Prostate gland (tissue), 2 donors: Measurements from ENCODE around the gene RNF169.

Experiments used
- POLR2A ChIP-seq: fragments of 450-650 bp; IDR thresholded peaks from one replicate; pipeline ENCODE4 v1.6.1; 2016; ENCODE audit warnings: antibody characterized with exemption, mild to moderate bottlenecking
- TF ChIP-seq, protein P1 (sequence below), 4 experiments: fragments of 200-600 bp in 2 of 4; fragments of 450-650 bp in 2 of 4; sonication (generic) in 2 of 4; IDR thresholded peaks; 1 replicate in 3 of 4; 2 replicates in 1 of 4; pipeline ENCODE4 v1.5.1; 2016 to 2019; ENCODE audit warnings: antibody characterized with exemption in 4 of 4, mild to moderate bottlenecking in 2 of 4, moderate library complexity in 2 of 4

DNA sequence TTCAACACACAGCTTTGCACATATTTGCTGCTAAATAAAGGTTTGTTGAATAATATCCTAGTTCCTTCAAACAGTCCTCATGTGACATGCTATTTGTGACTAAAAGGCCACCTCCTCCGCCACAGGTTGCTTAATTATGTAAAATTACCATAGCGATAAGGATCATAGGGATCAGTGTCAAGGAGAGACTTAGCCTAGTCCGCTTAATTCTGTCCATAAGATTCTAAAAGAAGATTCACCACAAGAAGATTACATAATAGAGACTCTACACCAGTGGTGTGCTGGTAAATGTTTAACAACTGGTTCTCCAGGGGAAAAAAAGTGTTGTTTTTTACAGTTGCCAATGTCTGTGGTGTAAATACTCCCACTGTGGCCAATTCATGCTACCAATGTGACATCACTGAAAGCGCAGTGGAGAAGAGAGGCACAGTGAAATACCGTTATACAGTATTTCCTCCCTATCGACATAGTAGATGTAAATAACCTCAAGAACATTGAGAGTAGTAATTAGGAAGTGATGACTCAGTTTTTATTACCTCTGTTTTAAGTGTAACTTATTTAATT is 13.2 kb upstream of the RNF169 start:
- TF ChIP-seq, protein P1, sequence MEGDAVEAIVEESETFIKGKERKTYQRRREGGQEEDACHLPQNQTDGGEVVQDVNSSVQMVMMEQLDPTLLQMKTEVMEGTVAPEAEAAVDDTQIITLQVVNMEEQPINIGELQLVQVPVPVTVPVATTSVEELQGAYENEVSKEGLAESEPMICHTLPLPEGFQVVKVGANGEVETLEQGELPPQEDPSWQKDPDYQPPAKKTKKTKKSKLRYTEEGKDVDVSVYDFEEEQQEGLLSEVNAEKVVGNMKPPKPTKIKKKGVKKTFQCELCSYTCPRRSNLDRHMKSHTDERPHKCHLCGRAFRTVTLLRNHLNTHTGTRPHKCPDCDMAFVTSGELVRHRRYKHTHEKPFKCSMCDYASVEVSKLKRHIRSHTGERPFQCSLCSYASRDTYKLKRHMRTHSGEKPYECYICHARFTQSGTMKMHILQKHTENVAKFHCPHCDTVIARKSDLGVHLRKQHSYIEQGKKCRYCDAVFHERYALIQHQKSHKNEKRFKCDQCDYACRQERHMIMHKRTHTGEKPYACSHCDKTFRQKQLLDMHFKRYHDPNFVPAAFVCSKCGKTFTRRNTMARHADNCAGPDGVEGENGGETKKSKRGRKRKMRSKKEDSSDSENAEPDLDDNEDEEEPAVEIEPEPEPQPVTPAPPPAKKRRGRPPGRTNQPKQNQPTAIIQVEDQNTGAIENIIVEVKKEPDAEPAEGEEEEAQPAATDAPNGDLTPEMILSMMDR (IDR thresholded peaks at IDR 0.05): no peak
- no peak for TF ChIP-seq POLR2A
